SK-N-MC (cell line): ENCODE measurements around the gene OTUB2.

Source experiments
- EZH2 ChIP-seq: fragments of 200-600 bp; sonication (generic); IDR thresholded peaks from one replicate; pipeline ENCODE4 v1.6.1; 2017; ENCODE audit warnings: antibody characterized with exemption
- FOXP2 ChIP-seq: optimal IDR thresholded peaks from 2 replicates; pipeline ENCODE3; 2011; ENCODE audit warnings: mild to moderate bottlenecking, moderate library complexity; ENCODE audit not compliant: insufficient read depth; ENCODE audit errors: extremely low read length, control extremely low read depth
- POLR2AphosphoS5 ChIP-seq: IDR thresholded peaks from 2 replicates; pipeline ENCODE4 v1.6.1; 2012; ENCODE audit warnings: mild to moderate bottlenecking, low read depth, low read length, borderline replicate concordance

DNA sequence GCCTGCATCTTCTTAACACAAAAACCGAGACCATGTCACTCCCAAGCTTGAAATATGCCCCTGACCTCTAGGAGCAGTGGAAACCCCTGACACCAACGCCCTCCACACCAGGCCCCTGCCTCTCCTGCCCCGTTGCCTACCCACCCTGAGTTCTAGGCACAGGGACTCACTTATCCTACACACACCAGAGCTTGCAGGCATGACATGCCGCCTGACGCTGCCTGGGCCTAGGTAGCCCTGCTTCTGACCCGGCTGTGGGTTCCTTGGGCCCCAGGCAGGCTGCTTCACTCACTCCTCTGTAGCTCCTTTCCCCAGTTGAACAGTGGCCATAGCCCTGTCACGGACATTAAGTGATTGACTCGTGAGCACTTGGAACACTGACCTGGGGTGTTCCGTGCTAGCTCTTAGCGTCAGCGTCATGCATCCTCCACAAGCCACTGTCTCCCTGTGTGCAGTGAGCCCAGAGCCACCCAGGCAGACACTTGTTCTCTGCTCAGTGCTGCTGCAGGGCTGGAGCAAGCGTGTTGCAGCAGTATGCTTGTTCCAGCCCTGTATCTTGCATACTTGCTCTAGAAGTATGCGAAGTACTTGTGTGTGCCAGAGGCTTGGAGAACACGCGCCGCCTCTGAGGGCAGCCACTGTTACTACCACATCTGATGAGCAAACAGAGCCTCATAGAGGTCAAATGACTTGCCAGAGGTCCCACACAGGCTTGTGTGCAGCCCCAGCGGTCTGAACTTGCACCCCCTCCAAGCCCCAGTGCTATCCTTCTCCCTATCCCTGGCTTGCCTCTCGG is 15.6 kb downstream of the OTUB2 start:
- TF ChIP-seq FOXP2 (no peak), EZH2 (no peak), POLR2AphosphoS5 (peak; percentile 10; the same call in 1 of the 2 replicates)
